Thyroid gland (tissue), 4 donors: ENCODE results near the gene RINT1. TPM values are rescaled to one million over a fixed set of nuclear protein-coding genes. Genes with fewer than 3 reads are reported as not detected.
"Not testable (repeated sequence)": the region's sequence is repeated elsewhere in the genome, so short reads cannot be mapped to it uniquely, and the experiment has no call there.

Experiments
- DNase-seq, 2 donors: peaks; one replicate each; pipeline ENCODE4 v3.0.0-alpha.2; 2019
- H3K27ac ChIP-seq, 3 donors: fragments of 200-600 bp; sonication (generic); 1 replicate in 2 of 3; 2 replicates in 1 of 3; pipeline ENCODE4 v1.5.1; 2016 to 2019; ENCODE audit warnings: mild to moderate bottlenecking in 1 of 3, moderate library complexity in 1 of 3
- H3K27me3 ChIP-seq: fragments of 200-600 bp; sonication (generic); one replicate; pipeline ENCODE4 v1.5.1; 2019
- H3K36me3 ChIP-seq, 2 donors: fragments of 200-600 bp; sonication (generic); one replicate each; pipeline ENCODE4 v1.5.1; 2016 to 2019
- H3K4me1 ChIP-seq, 2 donors: fragments of 200-600 bp; sonication (generic); one replicate each; pipeline ENCODE4 v1.5.1; 2017 to 2019
- H3K4me3 ChIP-seq, 3 donors: fragments of 200-600 bp; sonication (generic); replicated peaks in 1 of 3; 1 replicate in 2 of 3; 2 replicates in 1 of 3; pipeline ENCODE4 v1.5.1; 2016; ENCODE audit warnings: mild to moderate bottlenecking in 1 of 3
- H3K9me3 ChIP-seq: fragments of 200-600 bp; sonication (generic); one replicate; pipeline ENCODE4 v1.5.1; 2017
- POLR2A ChIP-seq, 2 donors: fragments of 450-650 bp; IDR thresholded peaks; one replicate each; pipeline ENCODE4 v1.6.1; 2017; ENCODE audit warnings: antibody characterized with exemption in 2 of 2, mild to moderate bottlenecking in 2 of 2, moderate library complexity in 1 of 2
- WGBS, 2 donors: methylation state at CpG; one replicate each; pipeline ENCODE4 v1.1.5; 2017; 5-methylcytosine and 5-hydroxymethylcytosine counted together
- intact Hi-C: fragments of 100-400 bp; cut with DNase I; formaldehyde crosslinking; loops from one replicate; pipeline ENCODE4 v1.15.1; 2023
- total RNA-seq, 4 donors: library from RNA; depleted of rRNA; stranded (reverse); fragments of >200 nt; gene quantifications; one replicate each; pipeline ENCODE4 v1.2.3, GENCODE V29; 2016
- TF ChIP-seq, protein P1 (sequence below), 6 experiments: fragments of 200-600 bp in 3 of 6; fragments of 450-650 bp in 3 of 6; sonication (generic) in 3 of 6; IDR thresholded peaks; one replicate each; pipeline ENCODE4 v1.5.1; 2016 to 2019; ENCODE audit warnings: antibody characterized with exemption in 6 of 6, mild to moderate bottlenecking in 2 of 6, inconsistent platforms in 1 of 6, moderate library complexity in 1 of 6

The RINT1 gene
- total RNA-seq, 4 donors from 2014 or later, result 15.5 to 22.3 (median 21.7) TPM

DNA sequence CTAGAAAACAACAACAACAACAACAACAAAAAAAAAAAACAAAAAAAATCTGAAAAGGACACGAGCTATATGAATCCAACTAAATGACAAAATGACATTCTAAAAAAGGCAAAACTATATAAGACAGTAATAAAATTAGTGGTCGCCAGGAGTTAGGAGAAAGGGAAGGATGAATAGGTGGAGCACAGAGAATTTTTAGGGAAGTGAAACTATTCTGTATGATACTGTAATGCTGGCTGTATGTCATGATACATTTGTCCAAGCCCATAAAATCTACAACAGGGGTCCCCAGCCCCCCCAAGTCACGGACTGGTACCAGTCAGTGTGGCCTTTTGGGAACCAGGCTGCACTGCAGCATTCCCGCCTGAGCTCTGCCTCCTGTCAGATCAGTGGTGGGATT lies 7.2 kb upstream of the RINT1 start:
- H3K27ac ChIP-seq, result no peak overlapping the region
- no peaks in the 10 kb centered on the region for H3K36me3 ChIP-seq
- H3K4me3 ChIP-seq, result no peak overlapping the region
- no peaks in the 10 kb centered on the region for H3K27me3 ChIP-seq
- 81 to 89% methylated on average over 4 of the region's 4 CpGs for WGBS, 2 donors
- TF ChIP-seq, protein P1, sequence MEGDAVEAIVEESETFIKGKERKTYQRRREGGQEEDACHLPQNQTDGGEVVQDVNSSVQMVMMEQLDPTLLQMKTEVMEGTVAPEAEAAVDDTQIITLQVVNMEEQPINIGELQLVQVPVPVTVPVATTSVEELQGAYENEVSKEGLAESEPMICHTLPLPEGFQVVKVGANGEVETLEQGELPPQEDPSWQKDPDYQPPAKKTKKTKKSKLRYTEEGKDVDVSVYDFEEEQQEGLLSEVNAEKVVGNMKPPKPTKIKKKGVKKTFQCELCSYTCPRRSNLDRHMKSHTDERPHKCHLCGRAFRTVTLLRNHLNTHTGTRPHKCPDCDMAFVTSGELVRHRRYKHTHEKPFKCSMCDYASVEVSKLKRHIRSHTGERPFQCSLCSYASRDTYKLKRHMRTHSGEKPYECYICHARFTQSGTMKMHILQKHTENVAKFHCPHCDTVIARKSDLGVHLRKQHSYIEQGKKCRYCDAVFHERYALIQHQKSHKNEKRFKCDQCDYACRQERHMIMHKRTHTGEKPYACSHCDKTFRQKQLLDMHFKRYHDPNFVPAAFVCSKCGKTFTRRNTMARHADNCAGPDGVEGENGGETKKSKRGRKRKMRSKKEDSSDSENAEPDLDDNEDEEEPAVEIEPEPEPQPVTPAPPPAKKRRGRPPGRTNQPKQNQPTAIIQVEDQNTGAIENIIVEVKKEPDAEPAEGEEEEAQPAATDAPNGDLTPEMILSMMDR (IDR thresholded peaks at IDR 0.05), result no peak
- TF ChIP-seq POLR2A (IDR thresholded peaks at IDR 0.05), result no peak
- H3K9me3 ChIP-seq, result no peaks in the 10 kb centered on the region
- peaks cover 10 to 11% of the 10 kb centered on the region in 2 donors for H3K4me1 ChIP-seq
- no peak for DNase-seq
- intact Hi-C loops, result no loop called here

DNA sequence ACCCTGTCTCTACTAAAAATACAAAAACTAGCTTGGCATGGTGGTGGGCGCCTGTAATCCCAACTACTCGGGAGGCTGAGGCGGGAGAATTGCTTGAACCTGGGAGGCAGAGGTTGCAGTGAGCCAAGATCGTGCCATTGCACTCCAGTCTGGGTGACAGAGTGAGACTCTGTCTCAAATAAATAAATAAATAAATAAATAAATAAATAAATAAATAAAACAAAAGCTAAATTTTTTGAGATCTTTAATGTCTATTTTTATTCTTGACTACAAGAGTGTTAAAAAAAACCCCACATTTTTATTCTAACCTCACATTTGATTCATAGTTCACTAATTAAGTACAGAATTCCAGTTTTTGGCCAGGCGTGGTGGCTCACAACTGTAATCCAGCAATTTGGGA lies 4.3 kb upstream of the RINT1 start:
- H3K27ac ChIP-seq, H3K36me3 ChIP-seq, H3K4me1 ChIP-seq, H3K27me3 ChIP-seq, H3K9me3 ChIP-seq, DNase-seq, intact Hi-C loops, H3K4me3 ChIP-seq: not testable (repeated sequence)
- 88 to 97% methylated on average over 5 of the region's 5 CpGs for WGBS, 2 donors

DNA sequence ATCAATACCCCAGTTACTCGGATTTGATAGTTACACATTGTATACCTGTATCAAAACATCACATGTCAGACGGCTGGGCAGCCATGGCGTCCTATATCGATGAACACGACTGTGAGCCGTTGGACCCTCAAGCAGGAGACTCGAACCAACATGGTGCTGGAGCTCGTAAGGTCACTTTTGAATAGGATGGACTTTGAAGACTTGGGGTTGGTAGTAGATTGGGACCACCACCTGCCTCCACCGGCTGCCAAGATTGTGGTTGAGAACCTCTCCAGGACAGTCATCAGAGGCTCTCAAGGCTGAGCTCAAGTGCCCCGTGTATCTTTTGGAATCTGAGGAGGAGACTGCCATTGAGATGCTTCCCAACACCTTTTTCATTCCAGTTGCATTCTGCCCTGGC lies 1.9 kb upstream of the RINT1 start:
- H3K27ac ChIP-seq, result no peak overlapping the region
- DNase-seq, result no peak
- no peaks in the 10 kb centered on the region for H3K9me3 ChIP-seq
- intact Hi-C loops, result no loop called here
- no peaks in the 10 kb centered on the region for H3K36me3 ChIP-seq
- H3K27me3 ChIP-seq, result no peaks in the 10 kb centered on the region
- TF ChIP-seq, protein P1 (IDR thresholded peaks at IDR 0.05), result no peak
- no peak for TF ChIP-seq POLR2A (IDR thresholded peaks at IDR 0.05)
- peaks cover 6 to 17% of the 10 kb centered on the region in 2 donors for H3K4me1 ChIP-seq
- H3K4me3 ChIP-seq, result no peak overlapping the region
- WGBS, 2 donors, result 79 to 89% methylated on average over 9 to 10 of the region's 10 CpGs

DNA sequence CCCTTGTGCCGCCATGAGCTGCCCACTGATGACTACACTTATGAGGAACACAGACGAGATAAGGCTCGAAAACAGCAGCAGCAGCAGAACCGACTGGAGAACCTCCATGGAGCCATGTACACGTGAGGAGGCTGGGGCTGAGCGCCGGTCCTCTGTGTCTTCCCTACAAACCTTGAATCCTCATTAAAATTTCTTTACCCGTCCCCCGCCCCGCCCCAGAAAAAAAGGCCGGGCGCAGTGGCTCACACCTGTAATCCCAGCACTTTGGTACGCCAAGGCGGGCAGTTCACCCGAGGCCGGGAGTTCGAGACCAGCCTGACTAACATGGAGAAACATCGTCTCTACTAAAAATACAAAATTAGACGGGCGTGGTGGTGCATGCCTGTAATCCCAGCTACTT lies 1.5 kb upstream of the RINT1 start:
- no peak overlapping the region for H3K4me3 ChIP-seq
- H3K27ac ChIP-seq, result no peak overlapping the region
- no peaks in the 10 kb centered on the region for H3K27me3 ChIP-seq
- no peaks in the 10 kb centered on the region for H3K9me3 ChIP-seq
- no peak for DNase-seq
- peaks cover 6 to 17% of the 10 kb centered on the region in 2 donors for H3K4me1 ChIP-seq
- WGBS, 2 donors, result 93 to 94% methylated on average over 20 of the region's 20 CpGs
- TF ChIP-seq, protein P1 (IDR thresholded peaks at IDR 0.05), result no peak
- TF ChIP-seq POLR2A (IDR thresholded peaks at IDR 0.05), result no peak
- intact Hi-C loops, result no loop called here
- no peaks in the 10 kb centered on the region for H3K36me3 ChIP-seq

DNA sequence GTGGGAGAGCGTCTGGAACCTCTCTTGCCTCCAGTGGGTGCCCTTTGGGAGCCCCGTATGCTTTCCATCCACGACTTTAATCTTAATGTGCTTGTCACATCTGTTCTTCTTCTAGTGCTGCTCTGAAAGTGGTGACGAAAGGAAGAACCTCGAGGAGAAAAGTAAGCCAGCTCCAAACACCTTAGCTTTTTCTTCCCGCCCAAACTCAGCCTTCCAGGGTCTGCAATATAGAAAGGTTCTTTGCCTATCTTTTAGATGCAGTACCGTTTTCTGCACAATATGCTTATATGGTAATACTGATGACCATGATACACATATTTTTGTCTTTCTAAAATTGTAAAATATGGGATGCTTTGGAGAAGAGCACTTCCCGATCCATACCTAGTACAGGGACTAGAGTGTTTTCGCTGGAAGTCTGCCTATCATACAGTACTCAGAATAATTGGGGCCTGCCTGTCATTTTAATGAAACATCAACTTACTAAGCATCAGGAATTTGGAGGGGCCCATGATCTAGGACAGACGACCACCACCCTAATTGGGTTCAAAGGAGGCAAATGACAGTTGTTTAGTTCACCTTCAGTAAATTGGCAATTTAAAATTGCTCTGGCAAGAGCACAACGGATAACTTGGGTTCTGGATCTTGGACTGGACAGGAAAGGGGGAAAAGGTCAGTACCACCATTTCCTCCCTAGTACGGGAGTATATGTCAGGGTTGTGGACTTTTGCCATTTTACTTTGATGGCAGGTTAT lies 884 bp downstream of the RINT1 start:
- Histone ChIP-seq H3K4me3 (peak overlapping the region; percentile 75 to 91 (median 76)), H3K36me3 (peaks cover 6 to 13% of the 10 kb centered on the region in 2 donors), H3K27ac (peak overlapping the region in 1 of 3 donors; percentile 75), H3K4me1 (peaks cover 6 to 17% of the 10 kb centered on the region in 2 donors), H3K27me3 (no peaks in the 10 kb centered on the region), H3K9me3 (no peaks in the 10 kb centered on the region)
- TF ChIP-seq POLR2A (IDR thresholded peaks at IDR 0.05), result no peak
- TF ChIP-seq, protein P1 (IDR thresholded peaks at IDR 0.05), result no peak
- 35 to 38% methylated on average over 11 to 12 of the region's 12 CpGs for WGBS, 2 donors
- no peak for DNase-seq
- intact Hi-C loops, result no loop called here
